H1 (cell line): ENCODE data around the gene RTN4.

Experiments
- CEBPB ChIP-seq: IDR thresholded peaks from 2 replicates; pipeline ENCODE4 v1.6.1; 2012; ENCODE audit warnings: low read depth, low read length
- CHD2 ChIP-seq: IDR thresholded peaks from 2 replicates; pipeline ENCODE4 v1.6.1; 2012; ENCODE audit warnings: low read length, improper control_type of control experiment
- EGR1 ChIP-seq: IDR thresholded peaks from 2 replicates; pipeline ENCODE4 v1.6.1; 2011; ENCODE audit warnings: low read depth, low read length, borderline replicate concordance
- GTF2F1 ChIP-seq: IDR thresholded peaks from 2 replicates; pipeline ENCODE4 v1.6.1; 2012; ENCODE audit warnings: low read depth, low read length, improper control_type of control experiment, borderline replicate concordance
- HDAC2 ChIP-seq, 2 experiments: fragments of 300-600 bp in 1 of 2; sonication (generic) in 1 of 2; IDR thresholded peaks; 2 replicates each; pipeline ENCODE4 v1.6.1; 2011 to 2012; ENCODE audit warnings: low read depth in 2 of 2, low read length in 2 of 2, mild to moderate bottlenecking in 2 of 2, moderate library complexity in 2 of 2, borderline replicate concordance in 1 of 2, inconsistent platforms in 1 of 2
- JUN ChIP-seq: IDR thresholded peaks from 2 replicates; pipeline ENCODE4 v1.6.1; 2011; ENCODE audit warnings: low read depth, mild to moderate bottlenecking, improper control_type of control experiment, low read length
- KDM5A ChIP-seq: fragments of 200-600 bp; IDR thresholded peaks from 2 replicates; pipeline ENCODE4 v1.7.1; 2012; ENCODE audit warnings: mild to moderate bottlenecking, low read length, inconsistent platforms, mixed read lengths
- POLR2A ChIP-seq, 2 experiments: IDR thresholded peaks; 1 replicate in 1 of 2; 2 replicates in 1 of 2; pipeline ENCODE4 v1.6.1; 2011; ENCODE audit warnings: low read depth in 2 of 2, low read length in 2 of 2, mild to moderate bottlenecking in 2 of 2; ENCODE audit errors: control extremely low read depth in 1 of 2
- POLR2AphosphoS5 ChIP-seq: IDR thresholded peaks from 2 replicates; pipeline ENCODE4 v1.6.1; 2011; ENCODE audit warnings: low read depth, low read length
- TBP ChIP-seq: IDR thresholded peaks from 2 replicates; pipeline ENCODE4 v1.6.1; 2011; ENCODE audit warnings: low read depth, low read length, improper control_type of control experiment
- ZNF274 ChIP-seq: IDR thresholded peaks from 2 replicates; pipeline ENCODE4 v1.7.0; 2012; ENCODE audit warnings: low read length, borderline replicate concordance; ENCODE audit errors: extremely low read depth
- TF ChIP-seq, protein P1 (sequence below): IDR thresholded peaks from 2 replicates; pipeline ENCODE4 v1.6.1; 2011; ENCODE audit warnings: low read length, improper control_type of control experiment
- TF ChIP-seq, protein P2 (sequence below), 3 experiments: IDR thresholded peaks; 1 replicate in 2 of 3; 2 replicates in 1 of 3; pipeline versions ENCODE4 v1.5.1 to v1.6.1; 2011; ENCODE audit warnings: low read length in 3 of 3, mild to moderate bottlenecking in 3 of 3, inconsistent platforms in 2 of 3, low read depth in 1 of 3, moderate library complexity in 1 of 3; ENCODE audit not compliant: insufficient read depth in 1 of 3; ENCODE audit errors: control extremely low read depth in 1 of 3

DNA sequence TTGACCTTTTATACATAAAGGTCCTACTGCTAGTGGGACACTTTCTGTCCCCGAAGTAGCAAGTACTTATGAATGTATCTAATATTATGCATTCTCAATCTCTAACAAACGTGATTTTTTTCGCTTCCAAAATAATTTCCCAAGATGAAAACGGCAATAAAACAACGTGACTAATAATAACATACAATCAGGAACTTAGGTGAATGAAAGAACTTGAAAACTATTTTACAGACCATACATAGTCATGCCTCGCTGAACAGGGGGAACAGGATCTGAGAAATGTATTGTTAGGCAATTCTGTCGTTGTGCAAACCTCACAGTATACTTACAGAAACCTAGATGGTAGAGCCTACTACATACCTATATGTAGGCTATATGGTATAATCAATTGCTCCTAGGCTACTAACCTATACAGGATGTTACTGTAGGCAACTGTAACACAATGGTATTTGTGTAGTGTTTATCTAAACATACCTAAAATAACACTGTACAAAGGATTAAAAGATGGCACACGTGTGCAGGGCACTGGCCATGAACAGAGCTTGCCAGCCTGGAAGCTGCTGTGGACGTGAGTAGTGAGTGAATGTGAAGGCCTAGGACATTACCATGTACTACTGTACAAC, 2.5 kb downstream of the RTN4 start:
- TF ChIP-seq POLR2A (IDR thresholded peaks at IDR 0.05; ENCODE audit: control extremely low read depth in 1 of 2, low read depth in 2 of 2, low read length in 2 of 2) (no peak), TBP (no peak), ZNF274 (no peak), POLR2AphosphoS5 (no peak), CHD2 (no peak), GTF2F1 (no peak), JUN (no peak), HDAC2 (IDR thresholded peaks at IDR 0.05; ENCODE audit: borderline replicate concordance in 1 of 2, low read depth in 2 of 2, low read length in 2 of 2) (no peak), EGR1 (no peak), KDM5A (no peak), CEBPB (no peak)
- TF ChIP-seq, protein P1, sequence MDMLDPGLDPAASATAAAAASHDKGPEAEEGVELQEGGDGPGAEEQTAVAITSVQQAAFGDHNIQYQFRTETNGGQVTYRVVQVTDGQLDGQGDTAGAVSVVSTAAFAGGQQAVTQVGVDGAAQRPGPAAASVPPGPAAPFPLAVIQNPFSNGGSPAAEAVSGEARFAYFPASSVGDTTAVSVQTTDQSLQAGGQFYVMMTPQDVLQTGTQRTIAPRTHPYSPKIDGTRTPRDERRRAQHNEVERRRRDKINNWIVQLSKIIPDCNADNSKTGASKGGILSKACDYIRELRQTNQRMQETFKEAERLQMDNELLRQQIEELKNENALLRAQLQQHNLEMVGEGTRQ: no peak
- TF ChIP-seq, protein P2, sequence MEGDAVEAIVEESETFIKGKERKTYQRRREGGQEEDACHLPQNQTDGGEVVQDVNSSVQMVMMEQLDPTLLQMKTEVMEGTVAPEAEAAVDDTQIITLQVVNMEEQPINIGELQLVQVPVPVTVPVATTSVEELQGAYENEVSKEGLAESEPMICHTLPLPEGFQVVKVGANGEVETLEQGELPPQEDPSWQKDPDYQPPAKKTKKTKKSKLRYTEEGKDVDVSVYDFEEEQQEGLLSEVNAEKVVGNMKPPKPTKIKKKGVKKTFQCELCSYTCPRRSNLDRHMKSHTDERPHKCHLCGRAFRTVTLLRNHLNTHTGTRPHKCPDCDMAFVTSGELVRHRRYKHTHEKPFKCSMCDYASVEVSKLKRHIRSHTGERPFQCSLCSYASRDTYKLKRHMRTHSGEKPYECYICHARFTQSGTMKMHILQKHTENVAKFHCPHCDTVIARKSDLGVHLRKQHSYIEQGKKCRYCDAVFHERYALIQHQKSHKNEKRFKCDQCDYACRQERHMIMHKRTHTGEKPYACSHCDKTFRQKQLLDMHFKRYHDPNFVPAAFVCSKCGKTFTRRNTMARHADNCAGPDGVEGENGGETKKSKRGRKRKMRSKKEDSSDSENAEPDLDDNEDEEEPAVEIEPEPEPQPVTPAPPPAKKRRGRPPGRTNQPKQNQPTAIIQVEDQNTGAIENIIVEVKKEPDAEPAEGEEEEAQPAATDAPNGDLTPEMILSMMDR (IDR thresholded peaks at IDR 0.05; ENCODE audit: control extremely low read depth in 1 of 3, insufficient read depth in 1 of 3, low read depth in 1 of 3, low read length in 3 of 3): no peak
